ENCODE data around the gene LMF1.

- TF ChIP-seq EZH2 (IDR thresholded peaks at IDR 0.05; ENCODE audit: low read depth, low read length, severe bottlenecking): no peak
- TF ChIP-seq CTCF (IDR thresholded peaks at IDR 0.05; ENCODE audit: control extremely low read depth in 1 of 3, insufficient read depth in 1 of 3, low read depth in 1 of 3, low read length in 3 of 3): no peak
Measured at GRCh38 chr16:1003391-1004347, 32.9 kb upstream of the LMF1 start.

Data from H1 (cell line).